CD4-positive, CD25-positive, alpha-beta regulatory T cell (primary cell): Measurements from ENCODE around the gene LDLRAD3. TPM values are rescaled to one million over a fixed set of nuclear protein-coding genes. Genes with fewer than 3 reads are reported as not detected.

Experiments used
- ATAC-seq, 2 donors: fragments of 150-1000 bp; cut with Tn5 transposase; one replicate each; pipeline ENCODE4 v1.10.0; 2021; ENCODE audit warnings: low read depth in 2 of 2, moderate number of reproducible peaks in 2 of 2, moderate library complexity in 1 of 2
- DNase-seq, 3 donors: peaks; one replicate each; pipeline versions ENCODE4 v3.0.0 to v3.0.0-alpha.2; 2012 to 2022; ENCODE audit warnings: mixed read lengths in 1 of 3
- H3K27ac ChIP-seq: one replicate; pipeline ENCODE4 v1.7.0; 2013; ENCODE audit warnings: mild to moderate bottlenecking, low read length; ENCODE audit not compliant: insufficient read depth, poor library complexity, severe bottlenecking
- H3K27me3 ChIP-seq: one replicate; pipeline ENCODE4 v1.7.0; 2013; ENCODE audit warnings: low read length; ENCODE audit not compliant: control insufficient read depth, insufficient read depth
- H3K36me3 ChIP-seq: one replicate; pipeline ENCODE4 v1.7.0; 2013; ENCODE audit warnings: mild to moderate bottlenecking, low read length, moderate library complexity; ENCODE audit not compliant: control insufficient read depth, insufficient read depth
- H3K4me1 ChIP-seq: 2 replicates; pipeline ENCODE4 v1.7.0; 2013; ENCODE audit warnings: mild to moderate bottlenecking, low read length; ENCODE audit not compliant: insufficient read depth, control insufficient read depth, poor library complexity, severe bottlenecking
- H3K4me3 ChIP-seq: one replicate; pipeline ENCODE4 v1.7.0; 2013; ENCODE audit warnings: low read depth, mild to moderate bottlenecking, low read length, moderate library complexity
- H3K9me3 ChIP-seq, 2 experiments: 1 replicate in 1 of 2; 2 replicates in 1 of 2; pipeline ENCODE4 v1.7.0; 2013; ENCODE audit warnings: low read length in 2 of 2, mild to moderate bottlenecking in 1 of 2, moderate library complexity in 1 of 2; ENCODE audit not compliant: control insufficient read depth in 2 of 2
- H3K27ac Mint-ChIP-seq, 3 donors: one replicate each; pipeline ENCODE4 v1.8.0; 2020 to 2022; ENCODE audit warnings: mild to moderate bottlenecking in 3 of 3, mixed read lengths in 3 of 3, moderate library complexity in 2 of 3
- H3K27me3 Mint-ChIP-seq: one replicate; pipeline ENCODE4 v1.8.0; 2022; ENCODE audit warnings: mild to moderate bottlenecking, mixed read lengths
- H3K36me3 Mint-ChIP-seq: one replicate; pipeline ENCODE4 v1.8.0; 2020; ENCODE audit warnings: mixed read lengths
- H3K4me1 Mint-ChIP-seq, 4 donors: one replicate each; pipeline ENCODE4 v1.8.0; 2020 to 2022; ENCODE audit warnings: mixed read lengths in 4 of 4, mild to moderate bottlenecking in 1 of 4
- H3K4me3 Mint-ChIP-seq, 4 donors: one replicate each; pipeline ENCODE4 v1.8.0; 2020 to 2022; ENCODE audit warnings: mild to moderate bottlenecking in 4 of 4, mixed read lengths in 4 of 4, moderate library complexity in 3 of 4
- H3K9me3 Mint-ChIP-seq, 7 donors: one replicate each; pipeline ENCODE4 v1.8.0; 2020 to 2022; ENCODE audit warnings: mixed read lengths in 7 of 7, mild to moderate bottlenecking in 3 of 7, moderate library complexity in 2 of 7
- polyA plus RNA-seq, 4 donors: library from polyadenylated mRNA; unstranded; fragments of 300-500 nt; fragmentation: Illumina TruSeq; gene quantifications; one replicate each; pipeline ENCODE4 v1.2.3, GENCODE V29; 2021
- total RNA-seq: library from RNA; stranded (reverse); gene quantifications from one replicate; pipeline ENCODE4 v1.2.3, GENCODE V29; 2022

The LDLRAD3 gene
- total and polyA plus RNA-seq, 5 donors from 2014 or later: 0.06 TPM; not detected in 4

GRCh38 chr11:36151933-36152580, 208.2 kb downstream of the LDLRAD3 start:
- Histone ChIP-seq H3K27ac (no peak overlapping the region), H3K4me1 (no peaks in the 10 kb centered on the region), H3K9me3 (no peaks in the 10 kb centered on the region), H3K27me3 (no peaks in the 10 kb centered on the region), H3K4me3 (no peak overlapping the region), H3K36me3 (no peaks in the 10 kb centered on the region)
- Mint-ChIP-seq H3K27ac (no peak overlapping the region), H3K36me3 (no peaks in the 10 kb centered on the region), H3K27me3 (no peaks in the 10 kb centered on the region), H3K9me3 (peaks cover 0 to 2% (median 0%) of the 10 kb centered on the region in 7 donors), H3K4me3 (no peak overlapping the region), H3K4me1 (no peaks in the 10 kb centered on the region)
- no peak for DNase-seq
- ATAC-seq: no peak

DNA sequence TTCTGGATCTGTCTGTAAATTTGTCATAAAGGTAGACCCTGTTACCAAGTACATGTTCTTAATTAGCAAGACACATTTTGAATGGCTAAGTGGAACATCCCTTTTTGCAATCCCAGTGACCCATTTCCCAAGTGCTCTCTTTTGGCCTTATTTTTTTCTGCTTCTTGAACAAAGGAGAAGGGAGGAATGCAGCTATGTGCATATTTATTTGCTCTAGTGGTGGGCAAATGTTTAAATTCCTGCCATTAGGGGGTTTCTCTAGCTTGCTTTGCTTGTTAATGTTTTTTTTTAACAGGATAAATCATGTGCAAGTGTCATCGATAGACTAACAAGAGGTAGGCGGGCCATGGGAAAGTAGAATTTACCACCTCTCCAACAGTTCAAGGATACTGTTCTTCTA, 209.7 kb downstream of the LDLRAD3 start:
- Mint-ChIP-seq H3K4me3 (no peak overlapping the region), H3K36me3 (no peaks in the 10 kb centered on the region), H3K9me3 (no peaks in the 10 kb centered on the region), H3K27me3 (no peaks in the 10 kb centered on the region), H3K4me1 (no peaks in the 10 kb centered on the region), H3K27ac (no peak overlapping the region)
- Histone ChIP-seq H3K4me3 (no peak overlapping the region), H3K27ac (no peak overlapping the region), H3K36me3 (no peaks in the 10 kb centered on the region), H3K27me3 (no peaks in the 10 kb centered on the region), H3K9me3 (no peaks in the 10 kb centered on the region), H3K4me1 (no peaks in the 10 kb centered on the region)
- DNase-seq (no peak), ATAC-seq (no peak)

GRCh38 chr11:36155124-36155561, 211.3 kb downstream of the LDLRAD3 start:
- H3K4me1 ChIP-seq: no peaks in the 10 kb centered on the region
- no peak for ATAC-seq

DNA sequence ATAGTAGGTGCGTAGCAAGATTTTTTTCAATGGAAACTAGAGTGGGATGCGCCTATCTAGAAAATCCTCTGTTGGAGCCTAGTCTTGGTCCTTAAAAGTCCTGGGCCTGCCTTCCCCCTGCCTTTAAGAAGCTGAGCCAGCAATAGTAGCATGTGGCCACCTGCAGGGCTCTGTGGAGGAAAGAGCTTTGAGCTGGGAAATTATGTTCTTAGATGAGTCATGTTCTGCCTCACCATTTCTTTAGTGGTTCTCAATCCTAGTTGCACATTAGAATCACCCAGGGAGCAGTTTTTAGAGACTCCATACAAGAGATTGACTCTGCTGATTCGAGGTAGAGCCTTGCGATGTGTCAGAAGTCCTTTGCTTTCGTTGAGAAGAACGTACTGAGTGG, 211.9 kb downstream of the LDLRAD3 start:
- Mint-ChIP-seq H3K27me3 (no peaks in the 10 kb centered on the region), H3K4me3 (no peak overlapping the region), H3K36me3 (no peaks in the 10 kb centered on the region), H3K4me1 (no peaks in the 10 kb centered on the region), H3K27ac (no peak overlapping the region), H3K9me3 (no peaks in the 10 kb centered on the region)
- ATAC-seq (no peak), DNase-seq (no peak)
- Histone ChIP-seq H3K9me3 (no peaks in the 10 kb centered on the region), H3K27me3 (no peaks in the 10 kb centered on the region), H3K27ac (no peak overlapping the region), H3K36me3 (no peaks in the 10 kb centered on the region), H3K4me1 (no peaks in the 10 kb centered on the region), H3K4me3 (no peak overlapping the region)

More at GRCh38 chr11:36155124-36155561, 211.3 kb downstream of the LDLRAD3 start:
- no peak overlapping the region for H3K4me3 ChIP-seq
- H3K9me3 ChIP-seq: no peaks in the 10 kb centered on the region
- no peaks in the 10 kb centered on the region for H3K27me3 Mint-ChIP-seq
- no peak for DNase-seq
- no peaks in the 10 kb centered on the region for H3K9me3 Mint-ChIP-seq
- no peaks in the 10 kb centered on the region for H3K36me3 ChIP-seq
- H3K27me3 ChIP-seq: no peaks in the 10 kb centered on the region
- H3K27ac Mint-ChIP-seq: no peak overlapping the region
- no peaks in the 10 kb centered on the region for H3K4me1 Mint-ChIP-seq
- no peak overlapping the region for H3K4me3 Mint-ChIP-seq
- H3K27ac ChIP-seq: no peak overlapping the region
- no peaks in the 10 kb centered on the region for H3K36me3 Mint-ChIP-seq

DNA sequence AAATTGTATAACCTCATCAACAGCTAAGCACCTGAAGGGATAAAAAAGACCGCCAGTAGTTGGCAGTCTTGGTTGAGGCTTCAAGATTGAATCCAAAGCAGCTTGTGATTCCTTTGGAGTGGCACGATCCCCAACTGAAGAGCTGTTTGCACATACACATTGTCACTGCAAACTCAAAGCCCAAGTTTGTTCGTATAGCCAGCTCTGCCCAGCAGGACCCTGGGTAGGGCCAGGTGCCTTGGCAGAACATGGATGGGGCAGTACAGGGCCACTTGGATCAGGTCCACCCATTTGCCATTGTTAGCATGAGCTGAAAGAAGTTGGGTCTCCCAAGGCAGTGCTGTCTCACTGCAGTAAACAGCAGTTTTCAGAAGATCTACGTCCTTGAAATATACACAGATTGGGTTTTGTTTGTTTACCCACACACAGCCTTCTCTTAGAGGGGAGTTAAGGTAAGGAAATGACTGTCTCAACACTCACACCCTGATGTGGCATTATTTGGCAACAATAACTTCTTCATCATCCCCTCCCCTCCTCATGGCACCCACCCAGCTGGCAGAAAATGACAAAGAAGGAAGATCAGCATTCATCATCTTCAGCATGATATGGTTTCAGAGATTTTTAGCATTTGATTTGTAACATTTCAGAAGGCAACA, 212.4 kb downstream of the LDLRAD3 start:
- Histone ChIP-seq H3K4me3 (no peak overlapping the region), H3K36me3 (no peaks in the 10 kb centered on the region), H3K27ac (no peak overlapping the region), H3K4me1 (no peaks in the 10 kb centered on the region), H3K27me3 (no peaks in the 10 kb centered on the region), H3K9me3 (no peaks in the 10 kb centered on the region)
- ATAC-seq: no peak
- Mint-ChIP-seq H3K27ac (no peak overlapping the region), H3K9me3 (no peaks in the 10 kb centered on the region), H3K27me3 (no peaks in the 10 kb centered on the region), H3K36me3 (no peaks in the 10 kb centered on the region), H3K4me3 (no peak overlapping the region), H3K4me1 (no peaks in the 10 kb centered on the region)
- no peak for DNase-seq

- no peaks in the 10 kb centered on the region for H3K36me3 ChIP-seq
- H3K4me1 ChIP-seq: no peaks in the 10 kb centered on the region
- no peak for DNase-seq
- H3K4me3 ChIP-seq: no peak overlapping the region
- no peak overlapping the region for H3K27ac Mint-ChIP-seq
- H3K36me3 Mint-ChIP-seq: no peaks in the 10 kb centered on the region
- ATAC-seq: no peak
- no peaks in the 10 kb centered on the region for H3K9me3 Mint-ChIP-seq
- H3K27me3 ChIP-seq: no peaks in the 10 kb centered on the region
- H3K4me3 Mint-ChIP-seq: no peak overlapping the region
- no peaks in the 10 kb centered on the region for H3K4me1 Mint-ChIP-seq
- no peak overlapping the region for H3K27ac ChIP-seq
- no peaks in the 10 kb centered on the region for H3K27me3 Mint-ChIP-seq
- no peaks in the 10 kb centered on the region for H3K9me3 ChIP-seq
Observed at GRCh38 chr11:36156817-36157519, 213.1 kb downstream of the LDLRAD3 start.

DNA sequence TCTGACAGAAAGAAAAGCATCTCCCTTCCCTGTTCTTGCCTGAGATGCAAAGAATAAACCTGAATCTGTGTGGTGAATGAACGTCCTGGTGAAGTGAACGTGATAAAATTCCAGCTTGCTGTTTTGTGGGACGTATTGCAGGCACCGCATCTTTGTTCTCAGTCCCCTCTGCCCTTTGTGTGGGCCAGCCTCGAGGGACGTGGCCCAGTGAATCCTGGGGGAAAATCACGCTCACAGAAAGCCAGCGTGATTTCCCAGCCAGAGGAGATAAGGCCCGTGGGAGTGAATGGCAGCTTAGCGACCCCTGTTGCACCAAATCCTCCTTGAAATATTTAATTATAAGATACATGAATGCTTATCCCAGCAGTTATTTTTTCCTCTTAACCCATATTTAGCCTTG, 216.2 kb downstream of the LDLRAD3 start:
- Mint-ChIP-seq H3K36me3 (no peaks in the 10 kb centered on the region), H3K4me3 (no peak overlapping the region), H3K27ac (no peak overlapping the region), H3K9me3 (no peaks in the 10 kb centered on the region), H3K4me1 (no peaks in the 10 kb centered on the region), H3K27me3 (peaks cover 7% of the 10 kb centered on the region)
- DNase-seq (no peak), ATAC-seq (no peak)
- H3K36me3 ChIP-seq: no peaks in the 10 kb centered on the region
- H3K27ac ChIP-seq: no peak overlapping the region
- H3K27me3 ChIP-seq: no peaks in the 10 kb centered on the region
- H3K4me1 ChIP-seq: no peaks in the 10 kb centered on the region
- no peak overlapping the region for H3K4me3 ChIP-seq
- H3K9me3 ChIP-seq: no peaks in the 10 kb centered on the region
